Measurements from ENCODE around the gene CLIP1. TPM values are rescaled to one million over a fixed set of nuclear protein-coding genes. Genes with fewer than 3 reads are reported as not detected.

CLIP1 gene
- total RNA-seq, 1 donor from 2014 or later = 50.8 TPM

GRCh38 chr12:122275459-122275858 is 147.0 kb downstream of the CLIP1 start:
- no peak for DNase-seq (ENCODE audit: low spot score)
- H3K4me1 Mint-ChIP-seq = no peaks in the 10 kb centered on the region

DNA sequence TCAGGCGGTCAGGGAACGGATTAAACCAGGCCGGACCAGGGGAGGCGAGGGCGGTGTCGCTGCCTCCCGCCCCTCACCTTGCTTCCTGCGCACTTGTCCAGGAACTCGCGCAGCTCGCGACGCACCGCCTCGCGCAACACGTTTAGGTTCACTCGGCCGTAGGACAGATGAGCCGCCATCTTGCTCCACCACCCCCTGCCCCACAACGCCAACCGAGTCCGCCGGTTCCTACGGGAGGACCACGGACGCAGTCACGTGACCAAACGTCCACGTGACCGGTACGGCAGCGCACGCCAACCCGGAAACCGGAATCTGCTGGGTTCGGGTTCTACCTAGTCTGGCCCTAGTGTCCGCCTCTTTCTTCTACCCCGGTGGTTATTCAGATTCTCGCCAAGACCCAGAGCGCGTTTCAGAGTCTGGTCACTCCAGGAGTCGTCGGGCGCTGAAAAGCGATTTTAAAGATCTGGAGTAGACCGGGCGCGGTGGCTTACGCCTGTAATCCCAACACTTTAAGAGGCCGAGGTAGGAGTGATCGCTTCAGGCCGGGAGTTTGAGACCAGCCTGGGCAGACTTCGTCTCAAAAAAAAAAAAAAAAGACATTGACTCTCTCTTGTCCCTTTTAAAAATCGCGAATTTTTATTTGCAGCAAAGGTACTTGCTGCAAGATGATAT is 156.1 kb downstream of the CLIP1 start, which contains the start of gene VPS33A:
Gene VPS33A, minus strand, starts transcription at position 265 of the 672 bp plus-strand sequence. Its CDS starts 86 bp downstream, at position 179.
- H3K4me3 Mint-ChIP-seq = peak within 1 kb of the TSS; percentile 98

More at GRCh38 chr12:122275459-122275858, 147.0 kb downstream of the CLIP1 start:
- Histone ChIP-seq H3K4me2 (no peak overlapping the region), H3K9ac (no peak overlapping the region), H3K27me3 (no peaks in the 10 kb centered on the region), H3K27ac (no peak overlapping the region), H3K79me2 (ENCODE audit: low read depth) (no peaks in the 10 kb centered on the region), H2AFZ (replicated peaks) (no peak overlapping the region), H3K4me3 (no peak overlapping the region), H3K4me1 (no peaks in the 10 kb centered on the region), H3K9me3 (ENCODE audit: low read depth) (no peaks in the 10 kb centered on the region), H4K20me1 (ENCODE audit: low read depth) (no peaks in the 10 kb centered on the region), H3K36me3 (no peaks in the 10 kb centered on the region), H3F3A (ENCODE audit: low read depth) (no peaks in the 10 kb centered on the region)
- TF ChIP-seq, protein P1, sequence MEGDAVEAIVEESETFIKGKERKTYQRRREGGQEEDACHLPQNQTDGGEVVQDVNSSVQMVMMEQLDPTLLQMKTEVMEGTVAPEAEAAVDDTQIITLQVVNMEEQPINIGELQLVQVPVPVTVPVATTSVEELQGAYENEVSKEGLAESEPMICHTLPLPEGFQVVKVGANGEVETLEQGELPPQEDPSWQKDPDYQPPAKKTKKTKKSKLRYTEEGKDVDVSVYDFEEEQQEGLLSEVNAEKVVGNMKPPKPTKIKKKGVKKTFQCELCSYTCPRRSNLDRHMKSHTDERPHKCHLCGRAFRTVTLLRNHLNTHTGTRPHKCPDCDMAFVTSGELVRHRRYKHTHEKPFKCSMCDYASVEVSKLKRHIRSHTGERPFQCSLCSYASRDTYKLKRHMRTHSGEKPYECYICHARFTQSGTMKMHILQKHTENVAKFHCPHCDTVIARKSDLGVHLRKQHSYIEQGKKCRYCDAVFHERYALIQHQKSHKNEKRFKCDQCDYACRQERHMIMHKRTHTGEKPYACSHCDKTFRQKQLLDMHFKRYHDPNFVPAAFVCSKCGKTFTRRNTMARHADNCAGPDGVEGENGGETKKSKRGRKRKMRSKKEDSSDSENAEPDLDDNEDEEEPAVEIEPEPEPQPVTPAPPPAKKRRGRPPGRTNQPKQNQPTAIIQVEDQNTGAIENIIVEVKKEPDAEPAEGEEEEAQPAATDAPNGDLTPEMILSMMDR (IDR thresholded peaks at IDR 0.05) = no peak
- no peaks in the 10 kb centered on the region for H3K9me3 Mint-ChIP-seq
- H3K4me3 Mint-ChIP-seq = no peak overlapping the region
- H3K27ac Mint-ChIP-seq = no peak overlapping the region
- H3K27me3 Mint-ChIP-seq (ENCODE audit: insufficient read depth, low read depth) = no peaks in the 10 kb centered on the region
- peaks cover 8% of the 10 kb centered on the region for H3K36me3 Mint-ChIP-seq

GRCh38 chr12:122265886-122266229 is 156.6 kb downstream of the CLIP1 start:
- H3K27ac Mint-ChIP-seq = peak overlapping the region; percentile 100

More for the DNA sequence above, 156.1 kb downstream of the CLIP1 start, which contains the start of gene VPS33A:
- Histone ChIP-seq H3K4me3 (peak within 1 kb of the TSS; percentile 88), H3K9me3 (ENCODE audit: low read depth) (no peaks in the 10 kb centered on the region), H3K4me1 (peaks cover 10% of the 10 kb centered on the region), H2AFZ (replicated peaks) (peak within 1 kb of the TSS; percentile 92), H4K20me1 (ENCODE audit: low read depth) (no peaks in the 10 kb centered on the region), H3K9ac (peak within 1 kb of the TSS; percentile 90), H3F3A (ENCODE audit: low read depth) (peaks cover 12% of the 10 kb centered on the region), H3K79me2 (ENCODE audit: low read depth) (peaks cover 17% of the 10 kb centered on the region), H3K4me2 (peak within 1 kb of the TSS; percentile 96), H3K36me3 (no peaks in the 10 kb centered on the region), H3K27ac (peak within 1 kb of the TSS; percentile 85), H3K27me3 (no peaks in the 10 kb centered on the region)
- Mint-ChIP-seq H3K27ac (peak within 1 kb of the TSS; percentile 100), H3K4me1 (peaks cover 14% of the 10 kb centered on the region), H3K27me3 (ENCODE audit: insufficient read depth, low read depth) (peaks cover 12% of the 10 kb centered on the region), H3K9me3 (peaks cover 4% of the 10 kb centered on the region), H3K36me3 (peaks cover 6% of the 10 kb centered on the region)
- DNase-seq (ENCODE audit: low spot score) = peak; percentile 100
- TF ChIP-seq EZH2phosphoT487 (IDR thresholded peaks at IDR 0.05) (no peak), EZH2 (IDR thresholded peaks at IDR 0.05) (no peak)
- TF ChIP-seq, protein P1 (IDR thresholded peaks at IDR 0.05) = no peak

More at GRCh38 chr12:122265886-122266229, 156.6 kb downstream of the CLIP1 start:
- peaks cover 10% of the 10 kb centered on the region for H3K4me1 ChIP-seq
- no peaks in the 10 kb centered on the region for H3K9me3 ChIP-seq (ENCODE audit: low read depth)
- peak overlapping the region; percentile 90 for H3K9ac ChIP-seq
- H3K9me3 Mint-ChIP-seq = peaks cover 4% of the 10 kb centered on the region
- peak overlapping the region; percentile 88 for H3K4me3 ChIP-seq
- H4K20me1 ChIP-seq (ENCODE audit: low read depth) = no peaks in the 10 kb centered on the region
- peaks cover 12% of the 10 kb centered on the region for H3K27me3 Mint-ChIP-seq (ENCODE audit: insufficient read depth, low read depth)
- H2AFZ ChIP-seq (replicated peaks) = peak overlapping the region; percentile 92
- H3K27ac ChIP-seq = peak overlapping the region; percentile 85
- H3F3A ChIP-seq (ENCODE audit: low read depth) = peaks cover 12% of the 10 kb centered on the region
- H3K79me2 ChIP-seq (ENCODE audit: low read depth) = peaks cover 17% of the 10 kb centered on the region
- no peaks in the 10 kb centered on the region for H3K27me3 ChIP-seq
- peaks cover 6% of the 10 kb centered on the region for H3K36me3 Mint-ChIP-seq
- peak; percentile 61 for DNase-seq (ENCODE audit: low spot score)
- H3K4me1 Mint-ChIP-seq = peaks cover 14% of the 10 kb centered on the region
- no peaks in the 10 kb centered on the region for H3K36me3 ChIP-seq
- peak overlapping the region; percentile 96 for H3K4me2 ChIP-seq
- H3K4me3 Mint-ChIP-seq = peak overlapping the region; percentile 98
- no peak for TF ChIP-seq EZH2 (IDR thresholded peaks at IDR 0.05)
- TF ChIP-seq EZH2phosphoT487 (IDR thresholded peaks at IDR 0.05) = no peak
- TF ChIP-seq, protein P1 (IDR thresholded peaks at IDR 0.05) = no peak

All from neural progenitor cell (in vitro differentiated cells).